ENCODE results near the gene SIRPD.

Gene SIRPD

GRCh38 chr20:1490643-1491195 is 66.8 kb downstream of the SIRPD start:
- Histone ChIP-seq H3K4me3 (ENCODE audit: low read depth, low read length) (no peak overlapping the region), H3K27me3 (peaks cover 6% of the 10 kb centered on the region; the same call in 1 of the 2 replicates), H3K4me1 (no peaks in the 10 kb centered on the region), H3K36me3 (no peaks in the 10 kb centered on the region), H3K9me3 (no peaks in the 10 kb centered on the region)
- no peak for TF ChIP-seq CTCF (IDR thresholded peaks at IDR 0.05; ENCODE audit: low read depth, low read length)
- no peak for DNase-seq

GRCh38 chr20:1489764-1490436 is 67.6 kb downstream of the SIRPD start:
- Histone ChIP-seq H3K4me3 (ENCODE audit: low read depth, low read length) (no peak overlapping the region), H3K27me3 (peaks cover 6% of the 10 kb centered on the region; the same call in 1 of the 2 replicates), H3K4me1 (no peaks in the 10 kb centered on the region), H3K9me3 (no peaks in the 10 kb centered on the region), H3K36me3 (no peaks in the 10 kb centered on the region)
- DNase-seq = no peak
- TF ChIP-seq CTCF (IDR thresholded peaks at IDR 0.05; ENCODE audit: low read depth, low read length) = no peak

- no peak overlapping the region for H3K4me3 ChIP-seq (ENCODE audit: low read depth, low read length)
- peaks cover 6% of the 10 kb centered on the region; the same call in 1 of the 2 replicates for H3K27me3 ChIP-seq
- DNase-seq = no peak
- no peak for TF ChIP-seq CTCF (IDR thresholded peaks at IDR 0.05; ENCODE audit: low read depth, low read length)
- H3K36me3 ChIP-seq = no peaks in the 10 kb centered on the region
- H3K4me1 ChIP-seq = no peaks in the 10 kb centered on the region
- H3K9me3 ChIP-seq = no peaks in the 10 kb centered on the region
Observed at GRCh38 chr20:1489325-1489724, 68.2 kb downstream of the SIRPD start.

GRCh38 chr20:1486566-1486965 is 70.9 kb downstream of the SIRPD start:
- no peak for TF ChIP-seq CTCF (IDR thresholded peaks at IDR 0.05; ENCODE audit: low read depth, low read length)
- no peaks in the 10 kb centered on the region for H3K36me3 ChIP-seq
- no peak for DNase-seq
- H3K27me3 ChIP-seq = peaks cover 6% of the 10 kb centered on the region; the same call in 1 of the 2 replicates
- no peaks in the 10 kb centered on the region for H3K9me3 ChIP-seq
- H3K4me1 ChIP-seq = no peaks in the 10 kb centered on the region
- H3K4me3 ChIP-seq (ENCODE audit: low read depth, low read length) = no peak overlapping the region

- Histone ChIP-seq H3K4me3 (ENCODE audit: low read depth, low read length) (no peak overlapping the region), H3K9me3 (no peaks in the 10 kb centered on the region), H3K36me3 (no peaks in the 10 kb centered on the region), H3K4me1 (no peaks in the 10 kb centered on the region), H3K27me3 (0 out of 2 replicates have a peak, but pooled peaks cover 3% of the 10 kb centered on the region)
- no peak for TF ChIP-seq CTCF (IDR thresholded peaks at IDR 0.05; ENCODE audit: low read depth, low read length)
- no peak for DNase-seq
Observed at GRCh38 chr20:1484438-1485116, 72.9 kb downstream of the SIRPD start.

All from BE2C (cell line).